AML-193 (cell line): ENCODE results near the gene B3GNT7.
"Not testable (repeated sequence)": the region's sequence is repeated elsewhere in the genome, so short reads cannot be mapped to it uniquely, and the experiment has no call there.

Experiments
- DNase-seq, 2 experiments: peaks; one replicate each; lab custom pipeline; 2025; lab: John Stamatoyannopoulos, UW

The B3GNT7 gene

GRCh38 chr2:231425811-231426703, 30.5 kb downstream of the B3GNT7 start:
- DNase-seq = no peak

- DNase-seq = no peak
Measured at GRCh38 chr2:231427116-231427515, 31.6 kb downstream of the B3GNT7 start.

- no peak for DNase-seq
Measured at GRCh38 chr2:231429152-231429551, 33.6 kb downstream of the B3GNT7 start.

- DNase-seq = no peak
Measured at GRCh38 chr2:231429901-231430300, 34.4 kb downstream of the B3GNT7 start.

GRCh38 chr2:231430437-231430836, 34.9 kb downstream of the B3GNT7 start:
- not testable (repeated sequence) for DNase-seq

- no peak for DNase-seq
Measured at GRCh38 chr2:231431606-231432005, 36.1 kb downstream of the B3GNT7 start.

- no peak for DNase-seq
Measured at GRCh38 chr2:231433990-231434389, 38.5 kb downstream of the B3GNT7 start.

- DNase-seq = no peak
Measured at GRCh38 chr2:231436957-231437356, 41.4 kb downstream of the B3GNT7 start.

GRCh38 chr2:231449503-231450054, 54.1 kb downstream of the B3GNT7 start:
- DNase-seq = no peak

- DNase-seq = no peak
Measured at GRCh38 chr2:231450548-231450989, 55.1 kb downstream of the B3GNT7 start.
